ENCODE data around the gene ARMH3. TPM values are rescaled to one million over a fixed set of nuclear protein-coding genes. Genes with fewer than 3 reads are reported as not detected.

The ARMH3 gene
- total and polyA plus RNA-seq, 4 donors, result 14.7 to 23.7 (median 20.6) TPM

GRCh38 chr10:101829561-101830315, 226.2 kb downstream of the ARMH3 start:
- no peak overlapping the region for H3K9ac ChIP-seq (ENCODE audit: insufficient read depth in 1 of 2, low read length in 2 of 2)
- peaks cover 0 to 2% (median 1%) of the 10 kb centered on the region in 4 donors for H3K36me3 ChIP-seq (ENCODE audit: control insufficient read depth in 4 of 4, insufficient read depth in 4 of 4, low read length in 4 of 4)
- DNase-seq (peak; percentile 64 to 76 (median 71)), ATAC-seq (ENCODE audit: insufficient read depth, low FRiP score) (no peak)
- H3K9me3 ChIP-seq (ENCODE audit: control insufficient read depth in 4 of 4, insufficient read depth in 3 of 4, low read length in 3 of 4), result no peaks in the 10 kb centered on the region
- TF ChIP-seq, protein P1, sequence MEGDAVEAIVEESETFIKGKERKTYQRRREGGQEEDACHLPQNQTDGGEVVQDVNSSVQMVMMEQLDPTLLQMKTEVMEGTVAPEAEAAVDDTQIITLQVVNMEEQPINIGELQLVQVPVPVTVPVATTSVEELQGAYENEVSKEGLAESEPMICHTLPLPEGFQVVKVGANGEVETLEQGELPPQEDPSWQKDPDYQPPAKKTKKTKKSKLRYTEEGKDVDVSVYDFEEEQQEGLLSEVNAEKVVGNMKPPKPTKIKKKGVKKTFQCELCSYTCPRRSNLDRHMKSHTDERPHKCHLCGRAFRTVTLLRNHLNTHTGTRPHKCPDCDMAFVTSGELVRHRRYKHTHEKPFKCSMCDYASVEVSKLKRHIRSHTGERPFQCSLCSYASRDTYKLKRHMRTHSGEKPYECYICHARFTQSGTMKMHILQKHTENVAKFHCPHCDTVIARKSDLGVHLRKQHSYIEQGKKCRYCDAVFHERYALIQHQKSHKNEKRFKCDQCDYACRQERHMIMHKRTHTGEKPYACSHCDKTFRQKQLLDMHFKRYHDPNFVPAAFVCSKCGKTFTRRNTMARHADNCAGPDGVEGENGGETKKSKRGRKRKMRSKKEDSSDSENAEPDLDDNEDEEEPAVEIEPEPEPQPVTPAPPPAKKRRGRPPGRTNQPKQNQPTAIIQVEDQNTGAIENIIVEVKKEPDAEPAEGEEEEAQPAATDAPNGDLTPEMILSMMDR (IDR thresholded peaks at IDR 0.05; ENCODE audit: control extremely low read depth, extremely low read depth), result no peak
- no peaks in the 10 kb centered on the region for H3K27me3 ChIP-seq (ENCODE audit: control insufficient read depth in 3 of 3, insufficient read depth in 3 of 3, low read length in 2 of 3)
- WGBS, 2 donors, result 4 to 23% methylated on average over 28 to 31 of the region's 31 CpGs
- H3K27ac ChIP-seq (ENCODE audit: low read depth in 1 of 2, low read length in 1 of 2), result peak overlapping the region in 1 of 2 donors; percentile 54
- H3K4me3 ChIP-seq, result no peak overlapping the region
- H3K4me1 ChIP-seq (ENCODE audit: control insufficient read depth in 5 of 5, insufficient read depth in 5 of 5, low read length in 5 of 5), result peaks cover 0 to 38% (median 14%) of the 10 kb centered on the region in 5 donors

DNA sequence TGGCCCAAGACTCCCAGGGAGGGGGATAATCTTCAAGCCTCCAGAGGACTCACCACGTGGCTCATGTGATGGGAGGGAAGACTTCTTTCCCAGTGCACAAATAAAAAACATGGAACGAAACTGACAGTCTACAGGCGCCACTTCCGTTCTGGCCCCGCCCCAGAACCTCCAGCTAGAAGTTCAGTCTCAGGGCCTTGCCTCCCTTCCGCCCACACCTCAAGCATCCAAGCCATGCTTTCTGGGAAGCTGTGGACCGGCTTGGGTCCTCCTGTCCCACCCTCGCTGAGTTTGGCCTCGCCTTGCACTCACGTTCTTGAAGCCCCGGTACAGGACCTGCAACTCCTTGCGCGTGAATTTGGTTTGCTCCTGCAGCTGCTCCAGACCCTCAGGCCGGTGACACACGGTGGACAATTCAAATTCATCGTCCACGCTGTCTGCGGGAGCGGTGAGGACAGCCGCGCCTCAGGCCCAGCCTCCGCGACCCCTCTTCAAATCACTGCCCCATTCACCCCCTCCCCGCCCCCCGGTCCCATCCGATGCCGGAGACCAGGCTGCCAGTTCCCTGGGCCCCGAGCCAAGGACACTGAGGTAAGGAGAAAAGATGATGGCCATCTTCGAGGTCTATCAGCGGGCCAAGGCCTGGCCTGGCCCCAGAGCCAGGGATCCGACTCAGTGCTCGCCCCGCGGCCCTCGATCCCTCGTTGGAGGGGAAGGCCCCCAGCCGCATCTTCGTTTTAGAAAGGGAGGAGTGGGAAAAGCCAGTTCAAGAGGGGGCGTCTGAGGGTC, 227.0 kb downstream of the ARMH3 start:
- peaks cover 0 to 38% (median 14%) of the 10 kb centered on the region in 5 donors for H3K4me1 ChIP-seq (ENCODE audit: control insufficient read depth in 5 of 5, insufficient read depth in 5 of 5, low read length in 5 of 5)
- H3K36me3 ChIP-seq (ENCODE audit: control insufficient read depth in 4 of 4, insufficient read depth in 4 of 4, low read length in 4 of 4), result peaks cover 0 to 2% (median 1%) of the 10 kb centered on the region in 4 donors
- no peak for DNase-seq
- TF ChIP-seq, protein P1 (IDR thresholded peaks at IDR 0.05; ENCODE audit: control extremely low read depth, extremely low read depth), result no peak
- no peaks in the 10 kb centered on the region for H3K27me3 ChIP-seq (ENCODE audit: control insufficient read depth in 3 of 3, insufficient read depth in 3 of 3, low read length in 2 of 3)
- H3K9me3 ChIP-seq (ENCODE audit: control insufficient read depth in 4 of 4, insufficient read depth in 3 of 4, low read length in 3 of 4), result no peaks in the 10 kb centered on the region
- WGBS, 2 donors, result 68 to 72% methylated on average over 32 to 39 of the region's 39 CpGs
- ATAC-seq (ENCODE audit: insufficient read depth, low FRiP score), result no peak
- peak overlapping the region; percentile 10 for H3K4me3 ChIP-seq
- H3K27ac ChIP-seq (ENCODE audit: low read depth in 1 of 2, low read length in 1 of 2), result no peak overlapping the region
- H3K9ac ChIP-seq (ENCODE audit: insufficient read depth in 1 of 2, low read length in 2 of 2), result no peak overlapping the region

- H3K4me3 ChIP-seq, result no peak overlapping the region
- 89 to 95% methylated on average over 10 of the region's 10 CpGs for WGBS, 2 donors
Measured at GRCh38 chr10:101827919-101828600, 227.9 kb downstream of the ARMH3 start.

More at GRCh38 chr10:101827919-101828600, 227.9 kb downstream of the ARMH3 start:
- ATAC-seq (ENCODE audit: insufficient read depth, low FRiP score) (no peak), DNase-seq (no peak)
- no peaks in the 10 kb centered on the region for H3K27me3 ChIP-seq (ENCODE audit: control insufficient read depth in 3 of 3, insufficient read depth in 3 of 3, low read length in 2 of 3)
- TF ChIP-seq, protein P1 (IDR thresholded peaks at IDR 0.05; ENCODE audit: control extremely low read depth, extremely low read depth), result no peak
- no peak overlapping the region for H3K27ac ChIP-seq (ENCODE audit: low read depth in 1 of 2, low read length in 1 of 2)
- no peaks in the 10 kb centered on the region for H3K9me3 ChIP-seq (ENCODE audit: control insufficient read depth in 4 of 4, insufficient read depth in 3 of 4, low read length in 3 of 4)
- peaks cover 0 to 2% (median 1%) of the 10 kb centered on the region in 4 donors for H3K36me3 ChIP-seq (ENCODE audit: control insufficient read depth in 4 of 4, insufficient read depth in 4 of 4, low read length in 4 of 4)
- no peak overlapping the region for H3K9ac ChIP-seq (ENCODE audit: insufficient read depth in 1 of 2, low read length in 2 of 2)
- peaks cover 0 to 38% (median 14%) of the 10 kb centered on the region in 5 donors for H3K4me1 ChIP-seq (ENCODE audit: control insufficient read depth in 5 of 5, insufficient read depth in 5 of 5, low read length in 5 of 5)

Data from lung (tissue), 12 donors.